Keratinocyte (primary cell): Measurements from ENCODE around the gene KAT6B. TPM values are rescaled to one million over a fixed set of nuclear protein-coding genes. Genes with fewer than 3 reads are reported as not detected.

ENCODE experiments used
- DNase-seq: peaks from one replicate; pipeline ENCODE4 v3.0.0-alpha.2; 2011; ENCODE audit warnings: low read depth, missing footprints, low spot score
- FAIRE-seq: peaks from 2 replicates; lab custom pipeline; 2011; peaks lifted over from hg19 to GRCh38; lab: Jason Lieb, UNC
- H2AFZ ChIP-seq: 2 replicates; pipeline ENCODE4 v1.6.0; 2012; ENCODE audit warnings: low read length, control low read depth, inconsistent platforms; ENCODE audit not compliant: control insufficient read depth
- H3K27ac ChIP-seq: 2 replicates; pipeline ENCODE4 v1.5.1; 2011; ENCODE audit warnings: low read length; ENCODE audit not compliant: control insufficient read depth, insufficient read depth
- H3K27me3 ChIP-seq: 3 replicates; pipeline ENCODE4 v1.6.0; 2011; ENCODE audit warnings: low read length; ENCODE audit not compliant: control insufficient read depth, insufficient read depth; ENCODE audit errors: extremely low read depth
- H3K36me3 ChIP-seq, 2 experiments: 2 replicates in 1 of 2; 3 replicates in 1 of 2; pipeline ENCODE4 v1.5.1; 2011; ENCODE audit warnings: low read length in 2 of 2, mild to moderate bottlenecking in 1 of 2; ENCODE audit not compliant: control insufficient read depth in 2 of 2, insufficient read depth in 2 of 2; ENCODE audit errors: extremely low read depth in 1 of 2
- H3K4me1 ChIP-seq: 3 replicates; pipeline ENCODE4 v1.5.1; 2011; ENCODE audit warnings: low read length; ENCODE audit not compliant: control insufficient read depth, insufficient read depth; ENCODE audit errors: extremely low read depth
- H3K4me2 ChIP-seq: 3 replicates; pipeline ENCODE4 v1.6.0; 2011; ENCODE audit warnings: low read depth, low read length; ENCODE audit not compliant: control insufficient read depth, insufficient read depth; ENCODE audit errors: extremely low read depth
- H3K4me3 ChIP-seq, 3 experiments: fragments of 200-600 bp in 1 of 3; sonication (generic) in 1 of 3; 2 replicates in 2 of 3; 3 replicates in 1 of 3; pipeline ENCODE4 v1.5.1; 2011 to 2016; ENCODE audit warnings: low read length in 3 of 3, mild to moderate bottlenecking in 3 of 3, control low read depth in 2 of 3, inconsistent platforms in 1 of 3, low read depth in 1 of 3, mixed read lengths in 1 of 3, mixed run types in 1 of 3, moderate library complexity in 1 of 3; ENCODE audit not compliant: control insufficient read depth in 2 of 3, insufficient read depth in 2 of 3; ENCODE audit errors: extremely low read depth in 1 of 3
- H3K79me2 ChIP-seq: 2 replicates; pipeline ENCODE4 v1.6.0; 2012; ENCODE audit warnings: low read length; ENCODE audit not compliant: control insufficient read depth, insufficient read depth
- H3K9ac ChIP-seq: 3 replicates; pipeline ENCODE4 v1.6.0; 2011; ENCODE audit warnings: low read length; ENCODE audit not compliant: control insufficient read depth, insufficient read depth; ENCODE audit errors: extremely low read depth
- H3K9me1 ChIP-seq: 3 replicates; pipeline ENCODE4 v1.6.0; 2011; ENCODE audit warnings: low read length; ENCODE audit not compliant: control insufficient read depth, insufficient read depth; ENCODE audit errors: extremely low read depth
- H3K9me3 ChIP-seq: 2 replicates; pipeline ENCODE4 v1.5.1; 2012; ENCODE audit warnings: low read depth, low read length; ENCODE audit not compliant: control insufficient read depth
- H4K20me1 ChIP-seq: 3 replicates; pipeline ENCODE4 v1.6.0; 2011; ENCODE audit warnings: low read length; ENCODE audit not compliant: control insufficient read depth, insufficient read depth; ENCODE audit errors: extremely low read depth
- EZH2 ChIP-seq: IDR thresholded peaks from one replicate; pipeline ENCODE4 v1.6.1; 2012; ENCODE audit warnings: inconsistent platforms, mild to moderate bottlenecking, low read length, moderate library complexity
- dilution Hi-C: fragments of 300-500 bp; cut with MboI; formaldehyde crosslinking; loops from one replicate; pipeline ENCODE4 v1.7.0; 2020; ENCODE audit warnings: low sequenced_read_pairs; ENCODE audit not compliant: extremely low pct_ligation_motif_present
- polyA plus RNA-seq, 5 experiments: library from polyadenylated mRNA; depleted of rRNA in 3 of 5; stranded (reverse) in 3 of 5; stranded (forward) in 1 of 5; unstranded in 1 of 5; fragments of >200 nt; gene quantifications; 1 replicate in 1 of 5; 2 replicates in 3 of 5; 3 replicates in 1 of 5; pipeline versions ENCODE4 v1.2.1 to v1.2.3, GENCODE V29; 2011 to 2012; ENCODE audit warnings: missing spikeins in 2 of 5, low read depth in 1 of 5, low replicate concordance in 1 of 5
- TF ChIP-seq, protein P1 (sequence below), 3 experiments: IDR thresholded peaks in 1 of 3; conservative IDR thresholded peaks in 1 of 3; optimal IDR thresholded peaks in 1 of 3; 2 replicates in 2 of 3; 3 replicates in 1 of 3; pipeline versions ENCODE3 to v1.5.1; 2011; ENCODE audit warnings: low read length in 3 of 3, mild to moderate bottlenecking in 3 of 3, moderate library complexity in 2 of 3, control low read depth in 1 of 3, inconsistent platforms in 1 of 3; ENCODE audit not compliant: insufficient read depth in 2 of 3; ENCODE audit errors: extremely low read depth in 1 of 3

Gene KAT6B
- polyA plus RNA-seq, 1 donor (not counting 4 experiments of a cell fraction or from before 2014, with no cell fraction given) = 2.9 TPM

GRCh38 chr10:75042292-75042974 is 216.0 kb downstream of the KAT6B start:
- Histone ChIP-seq H3K4me3 (no peak overlapping the region), H4K20me1 (no peaks in the 10 kb centered on the region), H3K9ac (no peak overlapping the region), H3K9me1 (no peaks in the 10 kb centered on the region), H2AFZ (no peak overlapping the region), H3K27ac (no peak overlapping the region), H3K4me2 (no peak overlapping the region), H3K36me3 (no peaks in the 10 kb centered on the region), H3K27me3 (no peaks in the 10 kb centered on the region), H3K4me1 (no peaks in the 10 kb centered on the region), H3K9me3 (no peaks in the 10 kb centered on the region), H3K79me2 (no peaks in the 10 kb centered on the region)
- no peak for DNase-seq
- dilution Hi-C loops = no loop called here
- no peak for FAIRE-seq
- TF ChIP-seq, protein P1, sequence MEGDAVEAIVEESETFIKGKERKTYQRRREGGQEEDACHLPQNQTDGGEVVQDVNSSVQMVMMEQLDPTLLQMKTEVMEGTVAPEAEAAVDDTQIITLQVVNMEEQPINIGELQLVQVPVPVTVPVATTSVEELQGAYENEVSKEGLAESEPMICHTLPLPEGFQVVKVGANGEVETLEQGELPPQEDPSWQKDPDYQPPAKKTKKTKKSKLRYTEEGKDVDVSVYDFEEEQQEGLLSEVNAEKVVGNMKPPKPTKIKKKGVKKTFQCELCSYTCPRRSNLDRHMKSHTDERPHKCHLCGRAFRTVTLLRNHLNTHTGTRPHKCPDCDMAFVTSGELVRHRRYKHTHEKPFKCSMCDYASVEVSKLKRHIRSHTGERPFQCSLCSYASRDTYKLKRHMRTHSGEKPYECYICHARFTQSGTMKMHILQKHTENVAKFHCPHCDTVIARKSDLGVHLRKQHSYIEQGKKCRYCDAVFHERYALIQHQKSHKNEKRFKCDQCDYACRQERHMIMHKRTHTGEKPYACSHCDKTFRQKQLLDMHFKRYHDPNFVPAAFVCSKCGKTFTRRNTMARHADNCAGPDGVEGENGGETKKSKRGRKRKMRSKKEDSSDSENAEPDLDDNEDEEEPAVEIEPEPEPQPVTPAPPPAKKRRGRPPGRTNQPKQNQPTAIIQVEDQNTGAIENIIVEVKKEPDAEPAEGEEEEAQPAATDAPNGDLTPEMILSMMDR (optimal IDR thresholded peaks at IDR 0.05 in 1 of 3, IDR thresholded peaks at IDR 0.05 in 1 of 3, conservative IDR thresholded peaks at IDR 0.05 in 1 of 3; ENCODE audit: extremely low read depth in 1 of 3, insufficient read depth in 2 of 3, low read length in 3 of 3) = no peak
- no peak for TF ChIP-seq EZH2

DNA sequence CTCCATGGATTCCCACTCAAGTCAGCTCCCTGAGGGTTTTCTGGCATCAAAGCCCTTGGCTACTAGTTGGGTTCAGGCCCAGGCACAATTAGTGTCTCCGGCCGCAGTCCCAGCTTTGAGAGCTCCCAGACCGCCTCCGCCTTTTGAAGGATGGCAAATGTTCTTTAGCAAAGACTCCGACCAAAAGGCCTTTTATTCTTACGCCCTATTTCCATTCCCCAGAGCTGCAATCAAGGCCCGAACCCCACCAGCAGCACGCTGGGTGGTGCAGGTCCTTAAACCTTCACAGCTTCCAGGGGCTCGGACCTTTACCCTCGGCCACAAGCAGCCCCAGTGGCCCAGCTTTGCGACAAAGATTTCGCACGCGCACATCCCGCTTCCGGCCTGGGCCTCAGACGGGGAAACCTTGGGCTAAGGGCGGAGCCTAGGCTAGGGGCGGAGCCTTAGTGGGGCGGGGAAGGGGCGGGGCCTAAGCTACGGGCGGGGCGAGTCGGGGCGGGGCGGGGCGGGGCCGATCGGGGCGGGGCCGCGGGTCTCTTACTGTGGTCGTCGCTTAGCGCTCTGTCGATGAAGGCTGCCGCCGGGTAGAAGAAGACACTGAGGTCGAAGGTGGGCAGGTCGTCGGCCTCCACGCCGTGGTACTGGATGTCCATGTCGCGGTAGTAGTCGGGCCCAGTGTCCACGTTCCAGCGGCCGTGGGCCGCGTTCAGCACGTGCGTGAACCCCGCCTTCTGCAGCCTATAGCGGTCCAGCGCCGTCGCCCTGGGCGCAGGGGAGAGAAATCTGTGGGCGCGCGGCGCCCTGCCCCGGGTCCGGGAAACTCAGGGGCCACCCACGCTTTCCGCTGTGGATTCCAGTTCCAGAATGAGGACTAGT is 217.1 kb downstream of the KAT6B start:
- H3K9me3 ChIP-seq = no peaks in the 10 kb centered on the region
- no peak overlapping the region for H3K27ac ChIP-seq
- H3K4me2 ChIP-seq = no peak overlapping the region
- FAIRE-seq = no peak
- dilution Hi-C loops = no loop called here
- no peak overlapping the region for H2AFZ ChIP-seq
- H4K20me1 ChIP-seq = no peaks in the 10 kb centered on the region
- H3K9ac ChIP-seq = no peak overlapping the region
- H3K4me1 ChIP-seq = no peaks in the 10 kb centered on the region
- H3K36me3 ChIP-seq = no peaks in the 10 kb centered on the region
- TF ChIP-seq EZH2 = no peak
- TF ChIP-seq, protein P1 (optimal IDR thresholded peaks at IDR 0.05 in 1 of 3, IDR thresholded peaks at IDR 0.05 in 1 of 3, conservative IDR thresholded peaks at IDR 0.05 in 1 of 3; ENCODE audit: extremely low read depth in 1 of 3, insufficient read depth in 2 of 3, low read length in 3 of 3) = no peak
- no peaks in the 10 kb centered on the region for H3K79me2 ChIP-seq
- H3K27me3 ChIP-seq = no peaks in the 10 kb centered on the region
- H3K9me1 ChIP-seq = no peaks in the 10 kb centered on the region
- DNase-seq = no peak
- no peak overlapping the region for H3K4me3 ChIP-seq
